Ovary (tissue), 3 donors: ENCODE measurements around the gene POLD1.

ENCODE experiments used
- EP300 ChIP-seq: sonication (generic); formaldehyde crosslinking; IDR thresholded peaks from one replicate; pipeline ENCODE4 v1.6.1; 2017; ENCODE audit warnings: antibody characterized with exemption
- POLR2A ChIP-seq: fragments of 450-650 bp; IDR thresholded peaks from one replicate; pipeline ENCODE4 v1.6.1; 2017; ENCODE audit warnings: antibody characterized with exemption, mild to moderate bottlenecking, moderate library complexity
- TF ChIP-seq, protein P1 (sequence below), 3 donors: fragments of 450-650 bp in 2 of 3; fragments of 200-600 bp in 1 of 3; IDR thresholded peaks; one replicate each; pipeline versions ENCODE4 v1.5.1 to v1.8.0; 2016 to 2022; ENCODE audit warnings: antibody characterized with exemption in 3 of 3, mild to moderate bottlenecking in 1 of 3
- donor health status: DM: no; HTN: no; CAD: no.

DNA sequence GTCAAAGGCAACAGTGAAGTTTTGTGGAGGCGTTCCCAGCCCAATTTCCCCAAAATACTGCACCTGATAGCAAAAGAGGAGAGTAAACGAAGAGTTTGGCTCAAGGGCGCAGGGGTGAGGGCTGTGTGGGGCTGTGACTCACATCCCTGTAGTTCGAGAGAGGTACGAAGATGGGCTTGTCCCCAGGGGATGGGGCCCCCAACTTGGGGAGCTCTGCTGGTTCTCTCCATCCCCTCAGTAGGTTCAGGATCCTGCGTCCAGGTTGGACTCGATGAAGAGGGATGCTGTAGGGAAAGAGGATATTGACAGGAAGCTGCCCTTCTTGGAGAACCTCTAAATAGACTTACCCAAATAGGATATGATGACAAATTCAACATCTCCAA, 22.1 kb upstream of the POLD1 start:
- TF ChIP-seq, protein P1, sequence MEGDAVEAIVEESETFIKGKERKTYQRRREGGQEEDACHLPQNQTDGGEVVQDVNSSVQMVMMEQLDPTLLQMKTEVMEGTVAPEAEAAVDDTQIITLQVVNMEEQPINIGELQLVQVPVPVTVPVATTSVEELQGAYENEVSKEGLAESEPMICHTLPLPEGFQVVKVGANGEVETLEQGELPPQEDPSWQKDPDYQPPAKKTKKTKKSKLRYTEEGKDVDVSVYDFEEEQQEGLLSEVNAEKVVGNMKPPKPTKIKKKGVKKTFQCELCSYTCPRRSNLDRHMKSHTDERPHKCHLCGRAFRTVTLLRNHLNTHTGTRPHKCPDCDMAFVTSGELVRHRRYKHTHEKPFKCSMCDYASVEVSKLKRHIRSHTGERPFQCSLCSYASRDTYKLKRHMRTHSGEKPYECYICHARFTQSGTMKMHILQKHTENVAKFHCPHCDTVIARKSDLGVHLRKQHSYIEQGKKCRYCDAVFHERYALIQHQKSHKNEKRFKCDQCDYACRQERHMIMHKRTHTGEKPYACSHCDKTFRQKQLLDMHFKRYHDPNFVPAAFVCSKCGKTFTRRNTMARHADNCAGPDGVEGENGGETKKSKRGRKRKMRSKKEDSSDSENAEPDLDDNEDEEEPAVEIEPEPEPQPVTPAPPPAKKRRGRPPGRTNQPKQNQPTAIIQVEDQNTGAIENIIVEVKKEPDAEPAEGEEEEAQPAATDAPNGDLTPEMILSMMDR (IDR thresholded peaks at IDR 0.05), result no peak
- TF ChIP-seq POLR2A (no peak), EP300 (no peak)
